Measurements from ENCODE around the gene WNT2.

DNA sequence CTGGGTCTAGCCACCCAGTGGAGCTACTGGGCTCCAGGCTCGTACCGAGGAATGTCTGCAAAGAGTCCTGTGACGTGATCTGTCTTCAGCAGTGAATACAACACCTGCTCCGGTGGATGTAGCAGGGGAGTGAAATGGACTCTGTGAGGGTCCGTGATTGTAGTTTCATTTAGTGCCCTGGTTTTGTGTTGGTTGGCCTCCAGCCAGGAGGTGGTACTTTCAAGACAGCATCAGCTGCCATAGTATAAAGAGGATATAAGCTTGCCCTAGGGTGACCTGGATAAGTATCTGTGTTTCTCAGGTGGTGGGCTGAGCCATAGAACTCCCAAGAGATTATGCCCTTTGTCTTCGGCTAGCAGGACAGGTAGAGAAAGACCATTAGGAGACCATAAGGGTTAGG, 24.6 kb upstream of the WNT2 start:
- TF ChIP-seq, protein P1, sequence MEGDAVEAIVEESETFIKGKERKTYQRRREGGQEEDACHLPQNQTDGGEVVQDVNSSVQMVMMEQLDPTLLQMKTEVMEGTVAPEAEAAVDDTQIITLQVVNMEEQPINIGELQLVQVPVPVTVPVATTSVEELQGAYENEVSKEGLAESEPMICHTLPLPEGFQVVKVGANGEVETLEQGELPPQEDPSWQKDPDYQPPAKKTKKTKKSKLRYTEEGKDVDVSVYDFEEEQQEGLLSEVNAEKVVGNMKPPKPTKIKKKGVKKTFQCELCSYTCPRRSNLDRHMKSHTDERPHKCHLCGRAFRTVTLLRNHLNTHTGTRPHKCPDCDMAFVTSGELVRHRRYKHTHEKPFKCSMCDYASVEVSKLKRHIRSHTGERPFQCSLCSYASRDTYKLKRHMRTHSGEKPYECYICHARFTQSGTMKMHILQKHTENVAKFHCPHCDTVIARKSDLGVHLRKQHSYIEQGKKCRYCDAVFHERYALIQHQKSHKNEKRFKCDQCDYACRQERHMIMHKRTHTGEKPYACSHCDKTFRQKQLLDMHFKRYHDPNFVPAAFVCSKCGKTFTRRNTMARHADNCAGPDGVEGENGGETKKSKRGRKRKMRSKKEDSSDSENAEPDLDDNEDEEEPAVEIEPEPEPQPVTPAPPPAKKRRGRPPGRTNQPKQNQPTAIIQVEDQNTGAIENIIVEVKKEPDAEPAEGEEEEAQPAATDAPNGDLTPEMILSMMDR (IDR thresholded peaks at IDR 0.05) = no peak
- no peak for TF ChIP-seq POLR2A (IDR thresholded peaks at IDR 0.05)
